OCI-LY3 (cell line): Measurements from ENCODE around the gene MAGI2.

Source experiments
- H2AFZ ChIP-seq: fragments of 200-600, 300-600 bp; shearing (Covaris generic); 2 replicates; pipeline ENCODE4 v1.6.0; 2014; ENCODE audit warnings: antibody characterized with exemption, low read depth, low read length
- H3K27ac ChIP-seq: fragments of 200-600, 300-600 bp; sonication (generic); 2 replicates; pipeline ENCODE4 v1.5.1; 2014; ENCODE audit warnings: mild to moderate bottlenecking, low read length, moderate library complexity, mixed read lengths
- H3K27me3 ChIP-seq: fragments of 200-600, 300-600 bp; sonication (generic); 2 replicates; pipeline ENCODE4 v1.6.1; 2014; ENCODE audit warnings: low read depth, low read length, mixed read lengths
- H3K36me3 ChIP-seq: fragments of 200-600, 300-600 bp; sonication (generic); replicated peaks from 2 replicates; pipeline ENCODE3; 2014; ENCODE audit warnings: low read depth, low read length, mixed read lengths
- H3K4me1 ChIP-seq: fragments of 300-600, 200-600 bp; sonication (generic); 2 replicates; pipeline ENCODE4 v1.6.1; 2014; ENCODE audit warnings: low read length, mixed read lengths
- H3K4me2 ChIP-seq: fragments of 200-600, 300-600 bp; sonication (generic); 2 replicates; pipeline ENCODE4 v1.6.1; 2014; ENCODE audit warnings: low read length, mixed read lengths
- H3K4me3 ChIP-seq: fragments of 300-600, 200-600 bp; sonication (generic); 2 replicates; pipeline ENCODE4 v1.5.1; 2014; ENCODE audit warnings: antibody characterized with exemption, mild to moderate bottlenecking, low read length, moderate library complexity
- H3K79me2 ChIP-seq: fragments of 300-600, 200-600 bp; shearing (Covaris generic); 2 replicates; pipeline ENCODE4 v1.6.1; 2014; ENCODE audit warnings: mild to moderate bottlenecking, low read length, mixed read lengths
- H3K9ac ChIP-seq: fragments of 300-600, 200-600 bp; shearing (Covaris generic); 2 replicates; pipeline ENCODE4 v1.6.0; 2014; ENCODE audit warnings: mild to moderate bottlenecking, low read length, moderate library complexity
- H3K9me3 ChIP-seq: fragments of 200-600, 300-600 bp; shearing (Covaris generic); 2 replicates; pipeline ENCODE4 v1.6.1; 2014; ENCODE audit warnings: low read length, mixed read lengths; ENCODE audit not compliant: insufficient read depth
- H4K20me1 ChIP-seq: fragments of 200-600, 300-600 bp; sonication (generic); 2 replicates; pipeline ENCODE4 v1.6.1; 2016; ENCODE audit warnings: low read length, mixed read lengths; ENCODE audit not compliant: insufficient read depth
- CTCF ChIP-seq: fragments of 200-600, 300-600 bp; sonication (generic); IDR thresholded peaks from 2 replicates; pipeline ENCODE4 v1.5.1; 2014; ENCODE audit warnings: antibody characterized with exemption, low read length, low read depth
- EZH2phosphoT487 ChIP-seq: fragments of 200-600 bp; shearing (Covaris generic); IDR thresholded peaks from 2 replicates; pipeline ENCODE4 v1.6.1; 2018; ENCODE audit warnings: antibody characterized with exemption, mixed run types, low read depth

Gene MAGI2

GRCh38 chr7:78090616-78091015 is 1362.9 kb downstream of the MAGI2 start:
- Histone ChIP-seq H3K4me1 (no peaks in the 10 kb centered on the region), H3K4me2 (no peak overlapping the region), H2AFZ (no peak overlapping the region), H3K9ac (no peak overlapping the region), H3K27me3 (peaks cover 14% of the 10 kb centered on the region), H3K79me2 (no peaks in the 10 kb centered on the region), H3K9me3 (no peaks in the 10 kb centered on the region), H4K20me1 (no peaks in the 10 kb centered on the region), H3K36me3 (no peaks in the 10 kb centered on the region), H3K4me3 (no peak overlapping the region), H3K27ac (no peak overlapping the region)
- TF ChIP-seq EZH2phosphoT487 (no peak), CTCF (peak; percentile 22; the same call in 1 of the 2 replicates)

GRCh38 chr7:78083476-78084120 is 1369.9 kb downstream of the MAGI2 start:
- no peak overlapping the region for H2AFZ ChIP-seq
- H3K9ac ChIP-seq: no peak overlapping the region
- no peaks in the 10 kb centered on the region for H3K9me3 ChIP-seq
- no peaks in the 10 kb centered on the region for H3K4me1 ChIP-seq
- no peak overlapping the region for H3K4me2 ChIP-seq
- no peak overlapping the region for H3K27ac ChIP-seq
- TF ChIP-seq CTCF (no peak), EZH2phosphoT487 (no peak)
- no peak overlapping the region for H3K4me3 ChIP-seq
- H4K20me1 ChIP-seq: no peaks in the 10 kb centered on the region
- H3K27me3 ChIP-seq: peaks cover 36% of the 10 kb centered on the region
- no peaks in the 10 kb centered on the region for H3K36me3 ChIP-seq
- H3K79me2 ChIP-seq: no peaks in the 10 kb centered on the region

- Histone ChIP-seq H3K9me3 (no peaks in the 10 kb centered on the region), H3K4me2 (no peak overlapping the region)
- TF ChIP-seq EZH2phosphoT487 (no peak), CTCF (no peak)
Measured at GRCh38 chr7:78082556-78082955, 1370.9 kb downstream of the MAGI2 start.

GRCh38 chr7:78081888-78082287 is 1371.6 kb downstream of the MAGI2 start:
- Histone ChIP-seq H3K36me3 (no peaks in the 10 kb centered on the region), H3K27ac (no peak overlapping the region), H3K4me2 (no peak overlapping the region), H3K4me3 (no peak overlapping the region), H3K4me1 (no peaks in the 10 kb centered on the region), H3K27me3 (peaks cover 36% of the 10 kb centered on the region), H2AFZ (no peak overlapping the region), H4K20me1 (no peaks in the 10 kb centered on the region), H3K9me3 (no peaks in the 10 kb centered on the region), H3K9ac (no peak overlapping the region), H3K79me2 (no peaks in the 10 kb centered on the region)
- 0 out of 2 replicates have a peak, but pooled peaks have one; percentile 7 for TF ChIP-seq CTCF
- no peak for TF ChIP-seq EZH2phosphoT487

More at GRCh38 chr7:78082556-78082955, 1370.9 kb downstream of the MAGI2 start:
- Histone ChIP-seq H3K4me3 (no peak overlapping the region), H3K36me3 (no peaks in the 10 kb centered on the region), H4K20me1 (no peaks in the 10 kb centered on the region), H3K27me3 (peaks cover 36% of the 10 kb centered on the region), H2AFZ (no peak overlapping the region), H3K4me1 (no peaks in the 10 kb centered on the region), H3K9ac (no peak overlapping the region), H3K79me2 (no peaks in the 10 kb centered on the region), H3K27ac (no peak overlapping the region)
